ENCODE results near the gene PAPOLA.

DNA sequence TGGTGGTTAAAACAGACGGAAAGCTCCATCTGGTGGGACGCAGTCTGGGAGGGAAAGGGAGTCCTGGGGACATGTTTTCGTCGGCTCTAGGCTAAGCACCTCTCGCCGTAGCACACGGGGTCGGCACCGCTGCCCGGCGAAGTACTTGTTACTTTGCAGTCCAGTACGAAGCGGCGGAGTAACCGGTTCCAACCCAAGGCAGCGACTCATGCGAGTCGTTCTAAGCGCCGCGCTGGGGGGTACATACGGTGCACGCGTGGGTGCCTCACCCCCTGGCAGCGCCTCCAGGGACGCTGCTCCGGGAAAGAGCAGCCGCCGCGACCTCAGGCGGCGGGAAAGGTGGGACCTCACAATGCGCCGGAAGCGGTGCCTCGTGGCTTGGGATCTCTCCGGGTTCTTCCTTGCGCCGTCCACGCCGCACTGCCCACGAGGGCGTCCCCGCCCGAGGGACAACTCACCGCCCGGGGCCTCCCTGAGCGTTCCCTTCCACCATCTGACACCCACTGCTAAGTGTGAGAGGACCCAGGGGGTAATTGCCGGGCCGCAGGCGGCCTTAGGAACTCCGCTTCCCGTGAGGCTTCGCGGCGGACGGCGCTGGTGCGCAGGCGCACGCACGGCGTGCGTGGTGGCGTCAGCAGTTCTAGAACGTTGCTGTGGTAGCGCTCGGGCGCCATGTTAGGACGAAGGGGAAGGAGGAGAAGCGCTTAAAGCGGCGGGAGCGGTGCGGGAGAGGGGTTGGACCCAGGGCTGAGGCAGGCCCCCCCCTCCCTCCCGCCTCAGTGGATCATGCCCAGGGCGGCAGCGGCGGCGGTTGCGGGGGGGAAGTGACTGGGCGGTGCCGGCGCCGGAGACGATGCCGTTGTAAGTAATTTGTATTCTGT is at the start of gene PAPOLA:
- TF ChIP-seq CEBPB (IDR thresholded peaks at IDR 0.05) = no peak
- TF ChIP-seq, protein P1, sequence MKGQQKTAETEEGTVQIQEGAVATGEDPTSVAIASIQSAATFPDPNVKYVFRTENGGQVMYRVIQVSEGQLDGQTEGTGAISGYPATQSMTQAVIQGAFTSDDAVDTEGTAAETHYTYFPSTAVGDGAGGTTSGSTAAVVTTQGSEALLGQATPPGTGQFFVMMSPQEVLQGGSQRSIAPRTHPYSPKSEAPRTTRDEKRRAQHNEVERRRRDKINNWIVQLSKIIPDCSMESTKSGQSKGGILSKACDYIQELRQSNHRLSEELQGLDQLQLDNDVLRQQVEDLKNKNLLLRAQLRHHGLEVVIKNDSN (IDR thresholded peaks at IDR 0.05) = no peak
- TF ChIP-seq, protein P2, sequence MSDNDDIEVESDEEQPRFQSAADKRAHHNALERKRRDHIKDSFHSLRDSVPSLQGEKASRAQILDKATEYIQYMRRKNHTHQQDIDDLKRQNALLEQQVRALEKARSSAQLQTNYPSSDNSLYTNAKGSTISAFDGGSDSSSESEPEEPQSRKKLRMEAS (IDR thresholded peaks at IDR 0.05) = peak; percentile 96
- TF ChIP-seq, protein P3, sequence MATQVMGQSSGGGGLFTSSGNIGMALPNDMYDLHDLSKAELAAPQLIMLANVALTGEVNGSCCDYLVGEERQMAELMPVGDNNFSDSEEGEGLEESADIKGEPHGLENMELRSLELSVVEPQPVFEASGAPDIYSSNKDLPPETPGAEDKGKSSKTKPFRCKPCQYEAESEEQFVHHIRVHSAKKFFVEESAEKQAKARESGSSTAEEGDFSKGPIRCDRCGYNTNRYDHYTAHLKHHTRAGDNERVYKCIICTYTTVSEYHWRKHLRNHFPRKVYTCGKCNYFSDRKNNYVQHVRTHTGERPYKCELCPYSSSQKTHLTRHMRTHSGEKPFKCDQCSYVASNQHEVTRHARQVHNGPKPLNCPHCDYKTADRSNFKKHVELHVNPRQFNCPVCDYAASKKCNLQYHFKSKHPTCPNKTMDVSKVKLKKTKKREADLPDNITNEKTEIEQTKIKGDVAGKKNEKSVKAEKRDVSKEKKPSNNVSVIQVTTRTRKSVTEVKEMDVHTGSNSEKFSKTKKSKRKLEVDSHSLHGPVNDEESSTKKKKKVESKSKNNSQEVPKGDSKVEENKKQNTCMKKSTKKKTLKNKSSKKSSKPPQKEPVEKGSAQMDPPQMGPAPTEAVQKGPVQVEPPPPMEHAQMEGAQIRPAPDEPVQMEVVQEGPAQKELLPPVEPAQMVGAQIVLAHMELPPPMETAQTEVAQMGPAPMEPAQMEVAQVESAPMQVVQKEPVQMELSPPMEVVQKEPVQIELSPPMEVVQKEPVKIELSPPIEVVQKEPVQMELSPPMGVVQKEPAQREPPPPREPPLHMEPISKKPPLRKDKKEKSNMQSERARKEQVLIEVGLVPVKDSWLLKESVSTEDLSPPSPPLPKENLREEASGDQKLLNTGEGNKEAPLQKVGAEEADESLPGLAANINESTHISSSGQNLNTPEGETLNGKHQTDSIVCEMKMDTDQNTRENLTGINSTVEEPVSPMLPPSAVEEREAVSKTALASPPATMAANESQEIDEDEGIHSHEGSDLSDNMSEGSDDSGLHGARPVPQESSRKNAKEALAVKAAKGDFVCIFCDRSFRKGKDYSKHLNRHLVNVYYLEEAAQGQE (IDR thresholded peaks at IDR 0.05; ENCODE audit: low read depth) = no peak
- TF ChIP-seq RAD21 (IDR thresholded peaks at IDR 0.05; ENCODE audit: low read depth) = no peak
- no peak for TF ChIP-seq EP300 (IDR thresholded peaks at IDR 0.05; ENCODE audit: borderline replicate concordance)
